IMR-90 (cell line): Measurements from ENCODE around the gene TEDC1.

Experiments
- BHLHE40 ChIP-seq: fragments of 150-350 bp; IDR thresholded peaks from 2 replicates; pipeline ENCODE4 v1.6.1; 2016; ENCODE audit warnings: mild to moderate bottlenecking, low read depth, low read length
- CEBPB ChIP-seq: IDR thresholded peaks from 2 replicates; pipeline ENCODE4 v1.6.1; 2012; ENCODE audit warnings: low read depth, low read length, improper control_type of control experiment
- FOS ChIP-seq: fragments of 150-350 bp; IDR thresholded peaks from 2 replicates; pipeline ENCODE4 v1.6.1; 2016; ENCODE audit warnings: low read depth, low read length
- MAFK ChIP-seq: IDR thresholded peaks from 2 replicates; pipeline ENCODE4 v1.6.1; 2012; ENCODE audit warnings: low read depth, low read length, improper control_type of control experiment
- MAZ ChIP-seq: IDR thresholded peaks from 2 replicates; pipeline ENCODE4 v1.6.1; 2012; ENCODE audit warnings: low read depth, mild to moderate bottlenecking, low read length, improper control_type of control experiment, moderate library complexity, borderline replicate concordance
- MXI1 ChIP-seq: IDR thresholded peaks from 2 replicates; pipeline ENCODE4 v1.6.1; 2012; ENCODE audit warnings: low read depth, mild to moderate bottlenecking, low read length, moderate library complexity, borderline replicate concordance
- NFE2L2 ChIP-seq: fragments of 150-350 bp; IDR thresholded peaks from 2 replicates; pipeline ENCODE4 v1.6.1; 2016; ENCODE audit warnings: low read depth, mild to moderate bottlenecking, low read length
- POLR2A ChIP-seq: IDR thresholded peaks from 2 replicates; pipeline ENCODE4 v1.6.1; 2012; ENCODE audit warnings: mild to moderate bottlenecking, low read depth, low read length
- RAD21 ChIP-seq: IDR thresholded peaks from 2 replicates; pipeline ENCODE4 v1.6.1; 2012; ENCODE audit warnings: low read length, improper control_type of control experiment
- RFX5 ChIP-seq: IDR thresholded peaks from 2 replicates; pipeline ENCODE4 v1.8.0; 2012; ENCODE audit warnings: low read depth, mild to moderate bottlenecking, low read length, moderate library complexity
- SMC3 ChIP-seq: fragments of 150-350 bp; IDR thresholded peaks from 2 replicates; pipeline ENCODE4 v1.6.1; 2016; ENCODE audit warnings: low read depth, mild to moderate bottlenecking, antibody characterized with exemption, low read length, moderate library complexity
- TF ChIP-seq, protein P1 (sequence below): conservative IDR thresholded peaks from 2 replicates; pipeline ENCODE4 v1.5.1; 2012; ENCODE audit warnings: mild to moderate bottlenecking, low read depth, low read length, improper control_type of control experiment
- TF ChIP-seq, protein P2 (sequence below): fragments of 150-350 bp; IDR thresholded peaks from 2 replicates; pipeline ENCODE4 v1.6.1; 2017; ENCODE audit warnings: mild to moderate bottlenecking, antibody characterized with exemption, low read length, low read depth

DNA sequence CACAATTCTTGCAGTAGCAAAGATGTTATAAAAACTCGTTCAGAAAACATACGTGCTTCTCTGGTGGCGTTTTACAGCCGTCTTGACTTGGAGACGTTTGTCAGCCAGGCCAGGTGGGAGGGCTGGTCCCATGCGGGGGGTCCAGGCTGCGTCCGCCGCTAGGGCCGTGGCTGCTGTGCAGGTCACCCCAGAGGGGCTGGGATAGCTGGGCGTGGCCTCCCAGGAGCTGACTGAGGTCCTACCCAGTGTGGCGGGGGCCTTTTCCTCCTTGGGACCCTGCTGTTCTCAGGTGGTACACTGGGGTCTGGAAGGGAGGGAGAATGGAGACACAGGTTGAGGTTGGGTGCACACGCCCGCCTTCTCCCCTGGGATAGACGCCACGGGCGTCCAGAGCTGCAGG lies 46.2 kb upstream of the TEDC1 start:
- TF ChIP-seq, protein P1, sequence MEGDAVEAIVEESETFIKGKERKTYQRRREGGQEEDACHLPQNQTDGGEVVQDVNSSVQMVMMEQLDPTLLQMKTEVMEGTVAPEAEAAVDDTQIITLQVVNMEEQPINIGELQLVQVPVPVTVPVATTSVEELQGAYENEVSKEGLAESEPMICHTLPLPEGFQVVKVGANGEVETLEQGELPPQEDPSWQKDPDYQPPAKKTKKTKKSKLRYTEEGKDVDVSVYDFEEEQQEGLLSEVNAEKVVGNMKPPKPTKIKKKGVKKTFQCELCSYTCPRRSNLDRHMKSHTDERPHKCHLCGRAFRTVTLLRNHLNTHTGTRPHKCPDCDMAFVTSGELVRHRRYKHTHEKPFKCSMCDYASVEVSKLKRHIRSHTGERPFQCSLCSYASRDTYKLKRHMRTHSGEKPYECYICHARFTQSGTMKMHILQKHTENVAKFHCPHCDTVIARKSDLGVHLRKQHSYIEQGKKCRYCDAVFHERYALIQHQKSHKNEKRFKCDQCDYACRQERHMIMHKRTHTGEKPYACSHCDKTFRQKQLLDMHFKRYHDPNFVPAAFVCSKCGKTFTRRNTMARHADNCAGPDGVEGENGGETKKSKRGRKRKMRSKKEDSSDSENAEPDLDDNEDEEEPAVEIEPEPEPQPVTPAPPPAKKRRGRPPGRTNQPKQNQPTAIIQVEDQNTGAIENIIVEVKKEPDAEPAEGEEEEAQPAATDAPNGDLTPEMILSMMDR = no peak
- TF ChIP-seq NFE2L2 = no peak
- no peak for TF ChIP-seq POLR2A
- TF ChIP-seq, protein P2, sequence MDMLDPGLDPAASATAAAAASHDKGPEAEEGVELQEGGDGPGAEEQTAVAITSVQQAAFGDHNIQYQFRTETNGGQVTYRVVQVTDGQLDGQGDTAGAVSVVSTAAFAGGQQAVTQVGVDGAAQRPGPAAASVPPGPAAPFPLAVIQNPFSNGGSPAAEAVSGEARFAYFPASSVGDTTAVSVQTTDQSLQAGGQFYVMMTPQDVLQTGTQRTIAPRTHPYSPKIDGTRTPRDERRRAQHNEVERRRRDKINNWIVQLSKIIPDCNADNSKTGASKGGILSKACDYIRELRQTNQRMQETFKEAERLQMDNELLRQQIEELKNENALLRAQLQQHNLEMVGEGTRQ = no peak
- TF ChIP-seq MXI1 = no peak
- no peak for TF ChIP-seq SMC3
- no peak for TF ChIP-seq BHLHE40
- TF ChIP-seq FOS = no peak
- TF ChIP-seq RFX5 = no peak
- no peak for TF ChIP-seq MAFK
- TF ChIP-seq CEBPB = no peak
- TF ChIP-seq RAD21 = no peak
- TF ChIP-seq MAZ = no peak
